AG04449 (cell line): ENCODE measurements around the gene MYO10.

ENCODE experiments used
- CTCF ChIA-PET: fragments of 350-600 bp; formaldehyde crosslinking; extraction: SDS; loops from one replicate; lab custom pipeline; 2021; ENCODE audit warnings: antibody characterized with exemption; lab: Yijun Ruan, JAX
- POLR2A ChIA-PET: fragments of 400-600, 350-600 bp; formaldehyde crosslinking; extraction: SDS; loops from one replicate; lab custom pipeline; 2020; ENCODE audit warnings: antibody characterized with exemption, inconsistent platforms; lab: Yijun Ruan, JAX
- DNase-seq: peaks from one replicate; pipeline ENCODE4 v3.0.0-alpha.2; 2010; ENCODE audit warnings: low read depth, low spot score
- H3K4me3 ChIP-seq: 2 replicates; pipeline ENCODE4 v1.5.1; 2011; ENCODE audit warnings: low read depth, mild to moderate bottlenecking, control low read depth, low read length
- TF ChIP-seq, protein P1 (sequence below): IDR thresholded peaks from one replicate; pipeline ENCODE4 v1.5.1; 2011; ENCODE audit warnings: mild to moderate bottlenecking, moderate library complexity, low read length, control low read depth, inconsistent platforms; ENCODE audit not compliant: insufficient read depth; ENCODE audit errors: missing control alignments

MYO10 gene

DNA sequence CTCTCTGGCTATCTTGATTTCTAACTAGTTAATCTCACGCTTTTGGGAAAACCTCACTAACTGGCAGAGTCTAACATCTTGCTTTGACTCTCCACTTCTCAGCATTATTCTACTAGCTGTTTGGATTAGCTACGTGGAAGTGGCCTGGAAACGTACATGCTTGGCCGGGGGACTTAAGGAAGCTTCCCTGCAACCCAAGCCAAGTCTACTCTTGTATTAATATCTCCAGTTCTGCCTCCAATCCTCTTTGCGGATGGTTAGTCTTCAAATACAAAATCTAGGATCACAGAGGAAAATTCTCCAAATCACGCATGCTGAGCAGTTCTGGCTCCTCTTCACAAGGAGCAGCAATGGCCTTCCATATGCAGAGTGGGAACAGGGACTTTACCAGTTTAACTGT lies 267.5 kb downstream of the MYO10 start:
- POLR2A ChIA-PET, result no interaction called here
- TF ChIP-seq, protein P1, sequence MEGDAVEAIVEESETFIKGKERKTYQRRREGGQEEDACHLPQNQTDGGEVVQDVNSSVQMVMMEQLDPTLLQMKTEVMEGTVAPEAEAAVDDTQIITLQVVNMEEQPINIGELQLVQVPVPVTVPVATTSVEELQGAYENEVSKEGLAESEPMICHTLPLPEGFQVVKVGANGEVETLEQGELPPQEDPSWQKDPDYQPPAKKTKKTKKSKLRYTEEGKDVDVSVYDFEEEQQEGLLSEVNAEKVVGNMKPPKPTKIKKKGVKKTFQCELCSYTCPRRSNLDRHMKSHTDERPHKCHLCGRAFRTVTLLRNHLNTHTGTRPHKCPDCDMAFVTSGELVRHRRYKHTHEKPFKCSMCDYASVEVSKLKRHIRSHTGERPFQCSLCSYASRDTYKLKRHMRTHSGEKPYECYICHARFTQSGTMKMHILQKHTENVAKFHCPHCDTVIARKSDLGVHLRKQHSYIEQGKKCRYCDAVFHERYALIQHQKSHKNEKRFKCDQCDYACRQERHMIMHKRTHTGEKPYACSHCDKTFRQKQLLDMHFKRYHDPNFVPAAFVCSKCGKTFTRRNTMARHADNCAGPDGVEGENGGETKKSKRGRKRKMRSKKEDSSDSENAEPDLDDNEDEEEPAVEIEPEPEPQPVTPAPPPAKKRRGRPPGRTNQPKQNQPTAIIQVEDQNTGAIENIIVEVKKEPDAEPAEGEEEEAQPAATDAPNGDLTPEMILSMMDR, result no peak
- no peak overlapping the region for H3K4me3 ChIP-seq
- DNase-seq, result no peak
- CTCF ChIA-PET, result interaction anchor here (6.6 kb wide), 1 partner anchor 21 kb away, joined by 43 read pairs; no protein-coding TSS in a partner anchor

DNA sequence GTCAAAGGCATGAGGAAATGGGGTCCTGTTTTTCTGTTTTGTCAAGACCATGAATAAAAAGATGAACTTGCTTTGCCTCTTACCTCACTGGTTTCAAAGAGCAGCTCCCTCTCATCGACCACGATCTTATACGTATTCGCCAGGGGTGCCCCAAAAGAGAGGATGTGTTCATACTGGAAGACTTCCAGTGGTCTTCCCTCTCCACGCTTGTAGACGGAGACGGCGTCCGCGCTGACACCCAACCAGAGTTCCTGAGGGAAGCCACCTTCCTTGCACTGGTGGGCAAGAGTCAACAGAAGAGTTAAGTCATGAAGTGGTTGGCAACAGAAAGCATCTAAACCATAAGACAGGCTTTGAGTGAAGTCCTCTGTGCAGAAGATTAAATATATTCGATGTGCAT lies 267.9 kb downstream of the MYO10 start:
- TF ChIP-seq, protein P1, result no peak
- no peak for DNase-seq
- ChIA-PET CTCF (interaction anchor here (1.1 to 3.3 kb wide), 2 partner anchors 151 to 178 kb away, joined by 3 to 18 read pairs; no protein-coding TSS in a partner anchor), POLR2A (no interaction called here)
- no peak overlapping the region for H3K4me3 ChIP-seq

DNA sequence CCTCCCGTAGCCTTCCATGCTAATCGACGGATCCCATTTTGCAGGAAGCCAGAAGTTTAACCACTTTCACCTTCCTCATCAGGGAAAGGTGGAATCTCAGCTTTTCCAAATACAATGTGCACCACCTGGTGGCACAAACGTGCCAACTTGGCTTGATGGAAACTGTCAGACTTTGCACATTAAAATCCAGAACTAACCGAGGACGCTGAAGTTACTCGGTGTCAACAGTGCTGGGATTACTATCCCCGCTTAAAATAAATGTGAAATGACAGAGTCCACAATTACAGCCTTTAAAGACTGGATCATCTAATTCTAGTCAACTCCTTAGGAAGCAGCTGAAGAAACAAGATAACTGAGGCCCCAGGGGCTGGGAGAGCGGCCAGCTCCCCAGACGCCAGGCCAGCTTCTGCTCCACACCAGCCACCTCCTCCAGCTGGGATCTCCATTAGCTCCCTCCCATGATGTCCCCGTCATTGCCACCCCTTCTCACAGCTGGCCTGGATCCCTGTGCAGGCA lies 269.1 kb downstream of the MYO10 start:
- POLR2A ChIA-PET, result no interaction called here
- TF ChIP-seq, protein P1, result no peak
- DNase-seq, result no peak
- H3K4me3 ChIP-seq, result no peak overlapping the region
- CTCF ChIA-PET, result interaction anchor here (1.1 to 3.3 kb wide), 6 partner anchors 117 to 193 kb away, joined by 3 to 18 read pairs (median 4); no protein-coding TSS in a partner anchor

DNA sequence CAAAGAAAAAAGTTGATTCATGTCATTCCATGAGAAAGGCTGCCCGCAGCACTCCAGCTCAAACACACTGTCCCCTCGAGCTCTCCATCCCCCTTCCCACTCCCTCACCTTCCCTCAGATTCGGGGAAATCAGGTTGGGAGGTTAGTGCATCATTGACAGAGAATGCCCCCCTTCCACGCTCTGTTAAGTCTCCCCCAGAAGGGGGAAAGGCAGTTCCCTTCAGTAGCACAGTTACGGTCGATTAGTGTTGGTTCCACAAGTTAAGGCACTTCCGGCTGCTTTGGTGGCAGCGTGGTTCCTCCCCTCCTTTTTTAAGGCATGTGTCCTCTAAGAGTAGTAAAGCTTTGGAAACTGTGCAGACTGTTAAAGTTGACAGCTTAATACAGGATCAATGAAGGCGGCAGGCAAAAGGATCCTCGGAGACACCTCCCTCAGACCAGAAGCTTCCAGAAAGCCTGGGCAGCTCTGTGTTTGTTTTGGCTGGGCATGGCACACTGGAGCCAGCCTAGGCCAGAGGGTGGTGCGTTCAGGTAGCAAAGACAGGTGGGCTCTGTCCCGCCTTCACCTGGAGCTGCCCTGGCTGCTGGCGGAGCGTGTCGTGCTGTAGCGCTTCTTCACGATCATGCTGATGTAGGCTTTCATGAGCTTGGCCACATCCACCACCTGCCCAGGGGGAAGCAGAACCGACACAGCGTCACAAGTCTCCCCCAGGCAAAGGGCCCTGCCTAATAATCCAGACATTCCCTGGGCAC lies 269.8 kb downstream of the MYO10 start:
- ChIA-PET CTCF (interaction anchor here (1.1 to 3.3 kb wide), 8 partner anchors 14 to 192 kb away, joined by 3 to 18 read pairs (median 4); no protein-coding TSS in a partner anchor), POLR2A (no interaction called here)
- no peak overlapping the region for H3K4me3 ChIP-seq
- DNase-seq, result no peak
- TF ChIP-seq, protein P1, result no peak

DNA sequence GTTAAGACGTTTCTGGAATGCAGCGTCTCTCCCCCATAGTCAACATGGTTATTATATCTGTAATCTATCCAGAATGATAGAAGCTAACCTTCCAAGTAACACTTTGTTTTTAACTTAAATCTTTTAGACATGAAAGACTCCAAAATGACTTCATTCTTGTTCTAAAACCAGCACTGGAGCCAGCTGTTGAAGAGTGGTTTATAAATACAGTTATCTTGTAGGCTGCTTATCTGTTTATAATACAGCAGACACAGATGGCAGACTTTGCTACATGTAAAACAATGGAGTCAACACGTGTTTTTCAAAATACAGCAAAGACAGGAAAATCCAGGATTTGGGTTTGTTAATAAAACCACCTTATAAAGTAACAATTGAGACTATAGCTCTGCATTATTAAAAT lies 270.5 kb downstream of the MYO10 start:
- DNase-seq, result no peak
- TF ChIP-seq, protein P1, result no peak
- no peak overlapping the region for H3K4me3 ChIP-seq
- CTCF ChIA-PET, result interaction anchor here (1.1 to 3.3 kb wide), 5 partner anchors 15 to 185 kb away, joined by 3 to 18 read pairs (median 4); no protein-coding TSS in a partner anchor
- POLR2A ChIA-PET, result no interaction called here

DNA sequence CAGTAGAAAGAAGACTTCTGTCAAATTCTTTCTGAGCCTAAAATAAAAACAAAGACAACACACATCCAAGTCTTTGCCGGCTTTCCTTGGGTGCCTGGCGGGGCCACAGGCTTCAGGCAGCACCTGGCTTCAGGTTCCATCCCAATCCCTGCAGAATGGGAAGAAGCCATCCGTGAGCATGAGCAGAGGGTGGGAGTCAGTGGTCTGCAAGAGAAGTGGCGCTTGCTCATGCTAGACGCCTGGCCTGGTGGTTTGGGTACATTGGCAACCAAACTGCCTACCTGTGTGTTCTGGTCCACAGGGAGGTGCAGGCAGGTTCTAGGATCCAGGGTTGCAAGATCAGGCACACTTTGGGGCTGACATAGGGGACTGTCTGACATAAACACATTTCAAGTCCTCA lies 271.7 kb downstream of the MYO10 start:
- DNase-seq, result no peak
- H3K4me3 ChIP-seq, result no peak overlapping the region
- TF ChIP-seq, protein P1, result no peak
- CTCF ChIA-PET, result interaction anchor here (0.9 kb wide), 1 partner anchor 176 kb away, joined by 3 read pairs; no protein-coding TSS in a partner anchor
- POLR2A ChIA-PET, result no interaction called here
